ENCODE results near the gene LRRC45. TPM values are rescaled to one million over a fixed set of nuclear protein-coding genes. Genes with fewer than 3 reads are reported as not detected.

LRRC45 gene
- total RNA-seq, 4 donors from 2014 or later: 16.7 to 18.3 (median 17.6) TPM

- whole genome bisulfite sequencing, 2 donors: 90% methylated on average over 17 of the region's 17 CpGs
- intact Hi-C loops (cut with DNase I; ENCODE audit: low total_unique reads): no loop called here
- no peak for DNase-seq (ENCODE audit: low spot score in 2 of 2)
- H3K4me3 ChIP-seq (ENCODE audit: low read depth, poor library complexity, severe bottlenecking): no peak overlapping the region
- no peak for TF ChIP-seq POLR2A (IDR thresholded peaks at IDR 0.05)
- TF ChIP-seq, protein P1, sequence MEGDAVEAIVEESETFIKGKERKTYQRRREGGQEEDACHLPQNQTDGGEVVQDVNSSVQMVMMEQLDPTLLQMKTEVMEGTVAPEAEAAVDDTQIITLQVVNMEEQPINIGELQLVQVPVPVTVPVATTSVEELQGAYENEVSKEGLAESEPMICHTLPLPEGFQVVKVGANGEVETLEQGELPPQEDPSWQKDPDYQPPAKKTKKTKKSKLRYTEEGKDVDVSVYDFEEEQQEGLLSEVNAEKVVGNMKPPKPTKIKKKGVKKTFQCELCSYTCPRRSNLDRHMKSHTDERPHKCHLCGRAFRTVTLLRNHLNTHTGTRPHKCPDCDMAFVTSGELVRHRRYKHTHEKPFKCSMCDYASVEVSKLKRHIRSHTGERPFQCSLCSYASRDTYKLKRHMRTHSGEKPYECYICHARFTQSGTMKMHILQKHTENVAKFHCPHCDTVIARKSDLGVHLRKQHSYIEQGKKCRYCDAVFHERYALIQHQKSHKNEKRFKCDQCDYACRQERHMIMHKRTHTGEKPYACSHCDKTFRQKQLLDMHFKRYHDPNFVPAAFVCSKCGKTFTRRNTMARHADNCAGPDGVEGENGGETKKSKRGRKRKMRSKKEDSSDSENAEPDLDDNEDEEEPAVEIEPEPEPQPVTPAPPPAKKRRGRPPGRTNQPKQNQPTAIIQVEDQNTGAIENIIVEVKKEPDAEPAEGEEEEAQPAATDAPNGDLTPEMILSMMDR (IDR thresholded peaks at IDR 0.05): no peak
Observed at GRCh38 chr17:82001571-82002056, 21.5 kb upstream of the LRRC45 start.

- TF ChIP-seq, protein P1 (IDR thresholded peaks at IDR 0.05): no peak
- TF ChIP-seq POLR2A (IDR thresholded peaks at IDR 0.05): no peak
- intact Hi-C loops (cut with DNase I; ENCODE audit: low total_unique reads): no loop called here
- peak; percentile 73 to 92 for DNase-seq (ENCODE audit: low spot score in 2 of 2)
- H3K4me3 ChIP-seq (ENCODE audit: low read depth, poor library complexity, severe bottlenecking): no peak overlapping the region
- WGBS, 2 donors: 28 to 31% methylated on average over 46 to 53 of the region's 53 CpGs
Observed at GRCh38 chr17:82003411-82004381, 19.4 kb upstream of the LRRC45 start.

DNA sequence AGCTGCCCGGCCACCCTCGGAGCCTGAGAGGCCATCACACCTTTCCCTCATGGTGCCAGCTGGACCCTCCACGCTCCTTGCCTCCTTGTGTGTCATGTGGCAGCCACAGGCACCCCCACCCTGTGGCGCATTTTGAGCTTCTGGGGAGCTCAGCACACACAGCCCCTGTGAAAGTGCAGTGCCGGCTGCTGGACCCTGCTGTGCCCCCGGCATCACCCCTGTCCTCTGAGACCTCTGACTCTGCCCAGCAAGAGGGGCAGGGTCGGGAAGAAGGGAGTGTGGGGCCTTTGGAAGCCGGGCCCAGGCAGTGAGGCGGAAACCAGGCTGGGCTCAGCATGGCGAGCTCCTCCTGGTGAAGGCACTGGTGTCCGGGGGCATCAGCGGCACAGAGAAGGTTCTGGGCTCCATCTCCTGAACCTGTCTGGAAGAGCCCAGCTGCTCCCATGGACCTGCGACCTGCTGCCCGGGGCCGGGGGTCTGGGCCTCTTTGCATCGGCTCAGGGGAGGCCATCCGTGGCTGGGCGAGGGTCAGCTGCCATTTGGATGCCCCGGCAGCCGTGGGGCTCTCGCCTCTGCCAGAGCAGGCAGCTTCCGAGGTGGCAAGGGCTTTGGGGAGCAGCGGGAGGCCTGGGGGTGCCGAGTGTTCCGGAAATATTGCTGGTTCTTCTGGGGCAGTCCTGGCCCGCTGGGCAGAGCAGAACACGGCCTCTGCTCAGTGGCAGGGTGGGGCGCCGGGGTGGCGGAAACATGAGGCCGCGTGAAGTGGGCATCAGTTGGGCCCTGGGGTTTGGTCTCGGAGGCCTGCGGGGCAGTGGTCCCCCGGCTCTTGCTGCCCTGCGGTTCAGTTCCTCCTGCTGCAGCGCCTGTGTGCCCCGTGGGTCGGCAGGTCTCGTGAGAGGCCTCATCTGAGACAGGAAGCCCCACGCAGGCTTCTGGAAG, 18.3 kb upstream of the LRRC45 start:
- no peak for DNase-seq (ENCODE audit: low spot score in 2 of 2)
- WGBS, 2 donors: 90 to 94% methylated on average over 23 to 25 of the region's 41 CpGs
- intact Hi-C loops (cut with DNase I; ENCODE audit: low total_unique reads): no loop called here
- H3K4me3 ChIP-seq (ENCODE audit: low read depth, poor library complexity, severe bottlenecking): no peak overlapping the region
- no peak for TF ChIP-seq POLR2A (IDR thresholded peaks at IDR 0.05)
- TF ChIP-seq, protein P1 (IDR thresholded peaks at IDR 0.05): no peak

DNA sequence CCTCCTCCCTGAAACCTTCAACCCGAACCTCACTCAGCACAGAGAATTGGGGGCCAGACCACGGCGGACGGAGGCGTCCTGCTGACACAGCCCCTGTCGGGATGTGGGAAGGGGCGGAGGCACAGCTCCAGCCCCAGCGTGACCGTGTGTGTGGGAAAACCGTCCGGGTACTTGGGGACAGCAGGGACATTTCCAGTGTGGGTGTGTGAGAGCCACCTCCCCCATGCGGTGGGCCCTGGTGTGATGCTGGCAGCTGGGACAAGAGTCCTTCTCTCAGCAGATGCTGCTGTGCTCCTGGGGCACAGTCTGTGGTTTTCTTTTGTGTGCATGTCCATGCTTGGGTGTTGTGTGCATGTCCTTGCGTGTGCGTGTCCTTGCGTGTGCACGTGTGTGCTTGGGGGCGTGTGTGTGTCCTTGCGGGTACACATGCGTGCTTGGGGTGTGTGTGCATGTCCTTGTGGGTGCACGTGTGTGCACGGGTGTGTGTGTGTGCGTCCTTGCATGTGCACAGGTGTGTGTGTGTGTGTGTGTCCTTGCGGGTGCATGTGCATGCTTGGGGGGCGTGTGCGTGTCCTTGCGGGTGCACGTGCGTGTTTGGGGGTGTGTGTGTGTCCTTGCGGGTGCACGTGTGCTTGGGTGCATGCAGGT, 17.3 kb upstream of the LRRC45 start:
- no peak overlapping the region for H3K4me3 ChIP-seq (ENCODE audit: low read depth, poor library complexity, severe bottlenecking)
- DNase-seq (ENCODE audit: low spot score in 2 of 2): no peak
- intact Hi-C loops (cut with DNase I; ENCODE audit: low total_unique reads): no loop called here

More for the DNA sequence above, 17.3 kb upstream of the LRRC45 start:
- TF ChIP-seq, protein P1 (IDR thresholded peaks at IDR 0.05): peak in 1 of 3 donors; percentile 7
- TF ChIP-seq POLR2A (IDR thresholded peaks at IDR 0.05): no peak
- 56 to 63% methylated on average over 30 of the region's 30 CpGs for WGBS, 2 donors
